Gastroesophageal sphincter (tissue), 3 donors: Measurements from ENCODE around the gene SF1.
A peak's percentile ranks its signal among the peaks of the same experiment; 100 is the strongest.

Source experiments
- CTCF ChIP-seq, 4 experiments: fragments of 200-600 bp in 2 of 4; fragments of 450-650 bp in 2 of 4; sonication (generic) in 1 of 4; IDR thresholded peaks; one replicate each; pipeline ENCODE4 v1.5.1; 2017 to 2019; ENCODE audit warnings: antibody characterized with exemption in 4 of 4, mild to moderate bottlenecking in 2 of 4, moderate library complexity in 2 of 4
- POLR2A ChIP-seq, 2 donors: fragments of 450-650 bp; IDR thresholded peaks; one replicate each; pipeline ENCODE4 v1.6.1; 2017; ENCODE audit warnings: antibody characterized with exemption in 2 of 2, mild to moderate bottlenecking in 2 of 2, moderate library complexity in 1 of 2

DNA sequence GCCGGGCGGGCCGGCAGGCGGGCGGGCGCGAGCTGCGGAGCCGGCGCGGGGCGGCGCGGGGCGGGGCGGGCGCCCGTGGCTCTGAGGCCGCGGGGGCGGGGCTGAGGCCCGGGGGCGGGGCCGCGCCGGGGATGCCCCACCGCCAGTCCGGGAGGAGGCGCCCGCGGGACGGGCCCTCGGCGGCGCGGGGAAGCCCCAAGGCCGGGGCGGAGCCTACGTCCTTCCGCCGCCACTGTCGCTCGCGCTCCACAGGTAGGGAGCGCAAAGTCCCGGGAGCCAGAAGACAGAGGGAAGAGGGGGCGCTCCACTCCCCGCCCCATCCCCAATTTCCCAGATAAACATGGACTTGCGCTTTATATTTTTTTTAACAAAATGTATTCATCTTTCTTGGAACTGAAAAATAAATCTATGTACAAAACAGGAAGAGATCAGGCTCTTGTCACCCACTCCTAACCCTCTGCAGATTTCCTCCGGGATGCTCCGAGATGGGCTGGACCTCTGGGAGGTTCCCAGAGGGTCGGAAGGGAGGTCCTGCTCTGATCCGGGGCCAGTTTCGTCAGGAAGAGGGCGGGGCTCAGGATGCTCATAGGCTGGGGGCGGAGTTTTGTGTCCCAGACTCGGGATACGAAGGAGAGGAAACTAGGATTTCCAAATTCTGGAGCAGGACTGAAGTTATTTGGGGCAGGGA, 25.0 kb upstream of the SF1 start, which contains the start of gene MAP4K2:
- peak in 2 of 4 experiments; percentile 39 to 41 for TF ChIP-seq CTCF (IDR thresholded peaks at IDR 0.05)
- no peak for TF ChIP-seq POLR2A (IDR thresholded peaks at IDR 0.05)
